ENCODE data around the gene SLC51A. TPM values are rescaled to one million over a fixed set of nuclear protein-coding genes. Genes with fewer than 3 reads are reported as not detected.
"Not testable (repeated sequence)": the region's sequence is repeated elsewhere in the genome, so short reads cannot be mapped to it uniquely, and the experiment has no call there.

The SLC51A gene
- total RNA-seq, 1 donor from 2014 or later, result 1.3 TPM

GRCh38 chr3:196237203-196237602 lies 20.9 kb downstream of the SLC51A start:
- DNase-seq (ENCODE audit: low spot score), result no peak

- no peak for DNase-seq (ENCODE audit: low spot score)
Measured at GRCh38 chr3:196238612-196239560, 22.6 kb downstream of the SLC51A start.

- DNase-seq (ENCODE audit: low spot score), result no peak
Measured at GRCh38 chr3:196240424-196240823, 24.1 kb downstream of the SLC51A start.

- no peak for DNase-seq (ENCODE audit: low spot score)
Measured at GRCh38 chr3:196241704-196242103, 25.4 kb downstream of the SLC51A start.

GRCh38 chr3:196244166-196244565 lies 27.8 kb downstream of the SLC51A start:
- DNase-seq (ENCODE audit: low spot score), result not testable (repeated sequence)

DNA sequence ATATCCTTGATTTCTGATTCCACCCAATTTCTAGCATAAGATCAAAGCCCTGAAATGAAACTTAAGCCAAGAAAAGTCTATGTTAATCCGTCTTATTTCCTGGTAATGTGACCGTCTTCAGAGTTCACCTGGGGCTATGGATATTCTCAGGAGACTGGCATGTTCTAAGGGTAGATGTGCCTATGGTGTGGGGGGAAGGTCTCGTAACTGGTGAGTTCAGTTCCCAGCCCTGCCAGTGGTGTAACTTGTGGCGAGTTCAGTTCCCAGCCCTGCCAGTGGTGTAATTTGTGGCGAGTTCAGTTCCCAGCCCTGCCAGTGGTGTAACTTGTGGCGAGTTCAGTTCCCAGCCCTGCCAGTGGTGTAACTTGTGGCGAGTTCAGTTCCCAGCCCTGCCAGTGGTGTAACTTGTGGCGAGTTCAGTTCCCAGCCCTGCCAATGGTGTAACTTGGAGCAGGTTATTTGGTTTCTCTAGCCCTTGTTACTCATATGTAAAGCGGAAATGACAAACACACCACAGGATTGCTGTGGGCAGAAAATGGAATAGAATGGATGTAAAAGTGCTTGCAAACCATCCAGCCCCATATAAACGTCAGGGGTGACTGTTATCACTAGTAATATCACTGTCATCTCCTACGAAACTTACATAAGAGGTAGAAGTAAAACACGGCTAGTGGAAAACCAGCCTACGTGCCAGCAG lies 30.4 kb downstream of the SLC51A start:
- no peak for DNase-seq (ENCODE audit: low spot score)

DNA sequence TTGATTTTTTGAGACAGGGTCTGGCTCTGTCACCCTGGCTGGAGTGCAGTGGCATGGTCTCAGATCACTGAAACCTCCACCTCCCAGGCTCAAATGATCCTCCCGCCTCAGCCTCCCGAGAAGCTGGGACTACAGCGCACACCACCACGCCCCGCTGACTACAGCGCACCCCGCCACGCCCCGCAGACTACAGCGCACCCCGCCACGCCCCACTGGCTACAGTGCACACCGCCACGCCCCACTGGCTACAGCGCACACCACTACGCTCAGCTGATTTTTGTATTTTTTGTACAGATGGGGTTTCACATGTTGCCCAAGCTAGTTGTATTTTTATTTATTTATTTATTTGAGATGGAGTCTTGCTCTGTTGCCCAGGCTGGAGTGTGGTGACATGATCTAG lies 35.6 kb downstream of the SLC51A start:
- no peak for DNase-seq (ENCODE audit: low spot score)

DNA sequence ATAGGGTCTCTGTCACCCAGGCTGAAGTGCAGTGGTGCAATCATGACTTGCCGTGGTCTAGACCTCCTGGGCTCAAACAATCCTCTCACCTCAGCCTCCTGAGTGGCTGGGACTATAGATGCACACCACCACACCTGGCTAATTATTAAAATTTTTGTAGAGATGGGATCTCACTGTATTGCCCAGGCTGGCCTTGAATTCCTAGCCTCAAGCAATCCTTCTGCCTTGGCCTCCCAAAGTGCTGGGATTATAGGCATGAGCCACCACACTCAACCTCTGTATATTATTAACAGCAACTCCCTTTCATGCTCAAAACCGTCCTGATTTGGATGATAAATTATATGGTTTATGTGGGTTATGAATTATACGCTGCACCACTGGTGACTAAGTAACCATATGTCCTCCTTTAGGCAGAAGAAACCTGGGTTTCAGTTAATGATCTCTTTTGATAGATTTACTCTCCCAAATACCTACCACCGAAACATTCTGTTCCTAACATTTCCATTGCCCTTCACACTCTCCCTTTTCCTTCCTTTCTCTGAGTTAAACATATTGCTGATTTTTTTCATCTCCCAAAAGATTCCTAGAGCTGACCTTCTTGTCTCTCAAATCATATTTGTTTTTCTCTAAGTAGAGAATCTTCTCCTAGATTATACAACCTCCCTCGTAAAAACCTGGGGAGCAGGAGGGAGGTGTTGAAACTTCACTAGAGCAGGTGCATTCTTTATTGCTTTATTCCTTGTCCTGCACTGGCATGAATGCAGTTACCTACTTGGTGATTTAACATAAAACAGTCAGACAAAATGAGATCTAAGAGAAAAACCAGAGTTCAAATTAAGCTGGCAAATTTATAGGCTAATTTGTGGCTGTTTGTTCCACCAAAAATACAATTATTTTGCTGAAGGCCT lies 38.3 kb downstream of the SLC51A start:
- DNase-seq (ENCODE audit: low spot score), result no peak

GRCh38 chr3:196255776-196256175 lies 39.4 kb downstream of the SLC51A start:
- no peak for DNase-seq (ENCODE audit: low spot score)

GRCh38 chr3:196260784-196261183 lies 44.5 kb downstream of the SLC51A start:
- no peak for DNase-seq (ENCODE audit: low spot score)

GRCh38 chr3:196263819-196264218 lies 47.5 kb downstream of the SLC51A start:
- no peak for DNase-seq (ENCODE audit: low spot score)

DNA sequence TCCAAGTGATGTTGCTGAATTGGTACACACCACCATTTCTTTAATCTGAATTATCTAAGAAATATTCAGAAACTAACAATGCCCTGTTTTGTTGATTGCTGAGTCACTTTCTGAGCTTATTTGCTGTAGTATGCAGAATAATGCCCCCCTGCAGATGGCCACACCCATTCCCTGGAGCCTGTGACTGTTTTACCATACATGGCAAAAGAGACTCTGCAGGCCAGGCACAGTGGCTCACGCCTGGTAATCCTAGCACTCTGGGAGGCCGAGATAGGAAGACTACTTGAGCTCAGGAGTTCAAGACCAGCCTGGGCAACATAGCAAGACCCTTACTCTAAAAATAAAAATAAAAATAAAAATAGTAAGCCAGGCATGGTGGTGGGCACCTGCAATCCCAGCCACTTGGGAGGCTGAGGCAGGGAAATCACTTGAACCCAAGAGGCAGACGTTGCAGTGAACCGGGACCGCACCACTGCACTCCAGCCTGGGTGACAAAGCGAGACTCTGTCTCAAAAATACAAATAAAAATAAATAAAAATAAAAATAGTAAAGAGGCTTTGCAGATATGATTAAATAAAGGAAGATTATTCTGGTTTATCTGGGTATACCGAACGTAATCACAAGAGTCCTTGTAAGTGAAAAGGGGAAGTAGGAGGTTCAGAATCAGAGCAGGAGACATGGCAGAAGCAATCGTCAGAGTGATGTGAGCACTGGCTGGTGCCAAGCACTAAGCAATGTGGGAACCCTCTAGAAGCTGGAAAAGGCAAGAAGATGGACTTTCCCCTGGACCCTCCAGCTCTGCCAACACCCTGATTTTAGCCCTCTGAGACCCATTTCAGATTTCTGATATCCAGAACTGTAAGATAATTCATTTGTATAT lies 52.2 kb downstream of the SLC51A start:
- DNase-seq (ENCODE audit: low spot score), result no peak

DNA sequence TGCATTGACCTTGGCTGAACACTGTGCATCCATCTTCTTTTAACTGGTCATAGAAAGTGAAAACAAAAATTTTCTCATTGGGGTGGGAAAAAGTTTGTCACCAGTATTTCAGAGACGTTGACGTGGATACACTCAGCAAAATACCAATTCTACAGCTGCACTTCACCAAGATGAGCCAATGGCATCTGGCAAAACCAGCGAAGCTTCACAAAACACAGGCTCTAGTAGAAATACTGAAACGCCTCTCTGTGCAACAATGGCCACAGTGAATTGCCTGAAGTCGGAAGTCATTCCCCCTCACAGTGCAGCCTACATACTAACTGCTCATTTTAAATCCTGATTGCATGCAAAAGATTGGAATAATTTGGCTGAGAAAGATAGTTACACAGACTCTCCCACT lies 54.2 kb downstream of the SLC51A start:
- DNase-seq (ENCODE audit: low spot score), result no peak

DNA sequence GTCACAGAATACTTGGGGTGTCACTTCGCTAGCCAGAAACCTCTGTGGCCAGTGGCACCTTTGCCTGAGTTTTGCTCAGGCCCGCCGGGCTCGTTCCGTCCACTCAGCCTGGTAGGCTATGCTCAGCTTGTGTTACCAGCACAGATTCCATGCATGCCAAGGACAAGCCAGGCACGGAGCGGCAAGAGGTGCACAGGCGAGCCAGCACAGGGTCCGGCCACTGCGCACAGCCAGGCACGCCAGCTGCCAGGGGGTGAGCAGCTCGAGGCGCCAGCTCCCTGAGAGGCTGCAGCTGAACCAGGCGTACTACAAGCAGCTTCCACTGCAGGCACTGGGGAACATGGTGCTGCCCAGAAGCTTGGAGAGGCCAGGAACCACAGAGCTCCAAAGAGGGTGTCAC lies 56.5 kb downstream of the SLC51A start:
- no peak for DNase-seq (ENCODE audit: low spot score)

- no peak for DNase-seq (ENCODE audit: low spot score)
Measured at GRCh38 chr3:196273655-196274054, 57.3 kb downstream of the SLC51A start.

- DNase-seq (ENCODE audit: low spot score), result no peak
Measured at GRCh38 chr3:196274585-196274984, 58.3 kb downstream of the SLC51A start.

- no peak for DNase-seq (ENCODE audit: low spot score)
Measured at GRCh38 chr3:196275126-196275525, 58.8 kb downstream of the SLC51A start.

DNA sequence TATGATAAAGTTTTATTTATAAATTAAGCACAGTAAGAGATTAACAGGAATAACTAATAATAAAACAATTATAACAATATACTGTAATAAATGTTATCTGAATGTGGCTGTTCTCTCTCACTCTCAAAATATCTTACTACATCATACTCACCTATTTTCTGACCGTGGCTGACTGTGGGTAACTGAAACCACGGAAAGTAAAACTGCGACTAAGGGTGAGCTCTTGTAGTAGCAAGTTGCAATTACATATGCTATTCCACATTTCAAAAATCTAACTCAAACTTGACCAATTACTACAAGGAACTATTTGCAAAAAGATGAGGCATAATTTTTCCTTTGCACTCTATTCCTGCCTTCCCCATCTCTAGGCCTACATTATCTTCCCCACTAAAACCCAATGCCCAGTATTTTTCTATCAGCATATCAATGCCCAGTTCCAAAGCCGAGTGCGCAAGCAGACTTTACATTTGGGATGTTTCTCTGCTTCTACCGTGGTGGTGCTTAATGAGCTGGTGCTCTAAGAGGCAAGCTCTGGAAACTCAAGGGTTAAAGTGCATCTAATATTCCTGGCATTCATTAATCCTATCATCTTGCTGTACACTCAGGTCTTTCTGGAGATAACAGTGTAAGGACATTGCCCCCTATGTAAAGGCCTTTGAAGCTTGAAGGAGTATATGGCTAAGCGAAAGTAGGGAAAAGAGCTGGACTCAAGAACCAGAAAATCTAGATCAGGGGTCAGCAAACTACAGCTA lies 64.5 kb downstream of the SLC51A start:
- DNase-seq (ENCODE audit: low spot score), result no peak

GRCh38 chr3:196281962-196282361 lies 65.6 kb downstream of the SLC51A start:
- no peak for DNase-seq (ENCODE audit: low spot score)
